ENCODE data around the gene NUFIP2.

- TF ChIP-seq CTCF (IDR thresholded peaks at IDR 0.05) (no peak), ZFX (IDR thresholded peaks at IDR 0.05; ENCODE audit: borderline replicate concordance) (no peak)
These were observed 79.5 kb downstream of the NUFIP2 start for GRCh38 chr17:29214215-29215146.

Measured in 22Rv1 (cell line).